Vagina (tissue), 2 donors: ENCODE results near the gene CENPF. TPM values are rescaled to one million over a fixed set of nuclear protein-coding genes. Genes with fewer than 3 reads are reported as not detected.

Experiments used
- DNase-seq, 2 donors: peaks; one replicate each; pipeline ENCODE4 v3.0.0-alpha.2; 2017; ENCODE audit errors: extremely low spot score in 2 of 2
- H3K27ac ChIP-seq: fragments of 200-600 bp; sonication (generic); one replicate; pipeline ENCODE4 v1.5.1; 2019
- H3K27me3 ChIP-seq: fragments of 200-600 bp; sonication (generic); one replicate; pipeline ENCODE4 v1.5.1; 2019
- H3K36me3 ChIP-seq, 2 donors: fragments of 200-600 bp; sonication (generic); one replicate each; pipeline ENCODE4 v1.5.1; 2017 to 2019
- H3K4me1 ChIP-seq: fragments of 200-600 bp; sonication (generic); one replicate; pipeline ENCODE4 v1.5.1; 2019
- H3K4me3 ChIP-seq, 2 donors: fragments of 200-600 bp; sonication (generic); 1 replicate in 1 of 2; 2 replicates in 1 of 2; pipeline ENCODE4 v1.5.1; 2016 to 2019
- H3K9me3 ChIP-seq: fragments of 200-600 bp; sonication (generic); one replicate; pipeline ENCODE4 v1.5.1; 2019
- POLR2A ChIP-seq, 2 donors: fragments of 450-650 bp; IDR thresholded peaks; one replicate each; pipeline ENCODE4 v1.6.1; 2017; ENCODE audit warnings: antibody characterized with exemption in 2 of 2, mild to moderate bottlenecking in 2 of 2, moderate library complexity in 2 of 2
- POLR2AphosphoS5 ChIP-seq, 2 donors: sonication (generic); formaldehyde crosslinking; IDR thresholded peaks; one replicate each; pipeline ENCODE4 v1.9.0; 2017; ENCODE audit warnings: antibody characterized with exemption in 2 of 2, mild to moderate bottlenecking in 2 of 2, low read depth in 1 of 2; ENCODE audit not compliant: insufficient read depth in 1 of 2
- intact Hi-C: fragments of 100-400 bp; cut with DNase I; formaldehyde crosslinking; loops from one replicate; pipeline ENCODE4 v1.15.1; 2023
- total RNA-seq: library from RNA; depleted of rRNA; stranded (reverse); fragments of >200 nt; gene quantifications from one replicate; pipeline ENCODE4 v1.2.3, GENCODE V29; 2016
- TF ChIP-seq, protein P1 (sequence below), 3 experiments: fragments of 450-650 bp in 2 of 3; fragments of 200-600 bp in 1 of 3; sonication (generic) in 1 of 3; IDR thresholded peaks; one replicate each; pipeline ENCODE4 v1.5.1; 2017 to 2019; ENCODE audit warnings: antibody characterized with exemption in 3 of 3, mild to moderate bottlenecking in 2 of 3, moderate library complexity in 2 of 3

The CENPF gene
- total RNA-seq, 1 donor from 2014 or later = 6.4 TPM

DNA sequence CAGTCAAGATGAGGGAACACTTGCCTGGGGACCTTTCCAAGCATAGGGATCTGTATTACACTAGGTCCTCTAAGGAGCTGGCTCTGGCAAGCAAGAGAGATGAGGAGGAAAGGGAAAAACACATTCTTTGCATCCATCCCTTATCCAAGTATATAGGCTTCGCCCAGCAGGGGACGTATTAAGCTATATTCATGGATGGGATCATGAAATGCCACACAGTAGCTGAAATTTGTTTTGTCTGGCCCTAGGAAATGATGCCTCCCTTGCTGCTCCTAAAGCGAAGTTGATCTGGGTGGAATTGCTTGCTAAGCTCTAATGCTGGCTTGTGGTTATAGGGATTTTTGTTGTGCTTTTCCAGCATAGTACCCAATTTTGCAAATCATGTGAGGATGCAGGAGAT, 32.1 kb downstream of the CENPF start:
- Histone ChIP-seq H3K9me3 (no peaks in the 10 kb centered on the region), H3K4me3 (no peak overlapping the region), H3K36me3 (no peaks in the 10 kb centered on the region), H3K27ac (no peak overlapping the region), H3K4me1 (no peaks in the 10 kb centered on the region), H3K27me3 (no peaks in the 10 kb centered on the region)
- TF ChIP-seq, protein P1, sequence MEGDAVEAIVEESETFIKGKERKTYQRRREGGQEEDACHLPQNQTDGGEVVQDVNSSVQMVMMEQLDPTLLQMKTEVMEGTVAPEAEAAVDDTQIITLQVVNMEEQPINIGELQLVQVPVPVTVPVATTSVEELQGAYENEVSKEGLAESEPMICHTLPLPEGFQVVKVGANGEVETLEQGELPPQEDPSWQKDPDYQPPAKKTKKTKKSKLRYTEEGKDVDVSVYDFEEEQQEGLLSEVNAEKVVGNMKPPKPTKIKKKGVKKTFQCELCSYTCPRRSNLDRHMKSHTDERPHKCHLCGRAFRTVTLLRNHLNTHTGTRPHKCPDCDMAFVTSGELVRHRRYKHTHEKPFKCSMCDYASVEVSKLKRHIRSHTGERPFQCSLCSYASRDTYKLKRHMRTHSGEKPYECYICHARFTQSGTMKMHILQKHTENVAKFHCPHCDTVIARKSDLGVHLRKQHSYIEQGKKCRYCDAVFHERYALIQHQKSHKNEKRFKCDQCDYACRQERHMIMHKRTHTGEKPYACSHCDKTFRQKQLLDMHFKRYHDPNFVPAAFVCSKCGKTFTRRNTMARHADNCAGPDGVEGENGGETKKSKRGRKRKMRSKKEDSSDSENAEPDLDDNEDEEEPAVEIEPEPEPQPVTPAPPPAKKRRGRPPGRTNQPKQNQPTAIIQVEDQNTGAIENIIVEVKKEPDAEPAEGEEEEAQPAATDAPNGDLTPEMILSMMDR (IDR thresholded peaks at IDR 0.05) = no peak
- no peak for TF ChIP-seq POLR2AphosphoS5 (IDR thresholded peaks at IDR 0.05; ENCODE audit: insufficient read depth in 1 of 2, low read depth in 1 of 2)
- no peak for TF ChIP-seq POLR2A (IDR thresholded peaks at IDR 0.05)
- no peak for DNase-seq
- intact Hi-C loops = no loop called here

DNA sequence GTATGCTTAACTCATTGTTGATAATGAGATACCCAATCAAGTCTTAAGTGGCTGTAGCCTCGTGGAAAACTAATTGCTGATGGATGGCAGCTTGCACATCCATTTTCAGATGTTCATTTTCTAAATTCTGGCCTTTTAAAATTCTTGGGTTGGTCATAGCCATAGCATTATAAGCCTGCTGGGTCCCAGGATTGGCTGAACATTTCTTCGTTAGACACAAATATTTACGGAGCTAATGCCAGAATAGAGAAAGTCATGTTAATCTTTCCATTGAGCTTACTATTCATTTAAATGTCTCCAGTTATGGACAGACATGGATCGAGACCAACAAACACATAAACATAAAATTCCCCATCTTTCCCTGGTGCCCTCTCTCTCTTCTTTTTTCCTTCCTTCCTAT, 32.5 kb downstream of the CENPF start:
- DNase-seq = no peak
- intact Hi-C loops = no loop called here
- Histone ChIP-seq H3K4me3 (no peak overlapping the region), H3K4me1 (no peaks in the 10 kb centered on the region), H3K9me3 (no peaks in the 10 kb centered on the region), H3K27me3 (no peaks in the 10 kb centered on the region), H3K36me3 (no peaks in the 10 kb centered on the region), H3K27ac (no peak overlapping the region)
- TF ChIP-seq POLR2A (IDR thresholded peaks at IDR 0.05) = no peak
- no peak for TF ChIP-seq POLR2AphosphoS5 (IDR thresholded peaks at IDR 0.05; ENCODE audit: insufficient read depth in 1 of 2, low read depth in 1 of 2)
- TF ChIP-seq, protein P1 (IDR thresholded peaks at IDR 0.05) = no peak

DNA sequence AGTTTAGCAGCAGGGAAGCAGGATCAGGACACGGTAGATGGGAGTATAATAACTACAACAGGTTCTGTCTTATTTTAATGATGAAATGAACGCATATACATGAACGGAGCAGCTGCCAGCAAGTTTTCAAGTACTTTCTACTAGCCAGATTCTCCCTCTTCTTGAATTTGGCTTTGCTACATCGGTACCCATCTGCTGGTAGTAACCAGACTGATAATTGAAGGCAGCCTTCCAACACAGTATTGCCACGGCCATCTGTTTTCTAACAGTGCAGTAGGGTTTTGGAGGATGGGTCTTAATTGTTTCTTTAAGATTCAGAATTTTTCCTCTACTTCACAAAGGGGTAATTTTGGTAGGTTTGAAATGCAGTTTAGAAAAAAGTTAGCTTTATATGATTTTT, 33.4 kb downstream of the CENPF start:
- Histone ChIP-seq H3K9me3 (no peaks in the 10 kb centered on the region), H3K36me3 (no peaks in the 10 kb centered on the region), H3K4me3 (no peak overlapping the region), H3K27ac (no peak overlapping the region), H3K27me3 (no peaks in the 10 kb centered on the region), H3K4me1 (no peaks in the 10 kb centered on the region)
- DNase-seq = no peak
- intact Hi-C loops = no loop called here
- TF ChIP-seq, protein P1 (IDR thresholded peaks at IDR 0.05) = no peak
- TF ChIP-seq POLR2AphosphoS5 (IDR thresholded peaks at IDR 0.05; ENCODE audit: insufficient read depth in 1 of 2, low read depth in 1 of 2) = no peak
- TF ChIP-seq POLR2A (IDR thresholded peaks at IDR 0.05) = no peak

DNA sequence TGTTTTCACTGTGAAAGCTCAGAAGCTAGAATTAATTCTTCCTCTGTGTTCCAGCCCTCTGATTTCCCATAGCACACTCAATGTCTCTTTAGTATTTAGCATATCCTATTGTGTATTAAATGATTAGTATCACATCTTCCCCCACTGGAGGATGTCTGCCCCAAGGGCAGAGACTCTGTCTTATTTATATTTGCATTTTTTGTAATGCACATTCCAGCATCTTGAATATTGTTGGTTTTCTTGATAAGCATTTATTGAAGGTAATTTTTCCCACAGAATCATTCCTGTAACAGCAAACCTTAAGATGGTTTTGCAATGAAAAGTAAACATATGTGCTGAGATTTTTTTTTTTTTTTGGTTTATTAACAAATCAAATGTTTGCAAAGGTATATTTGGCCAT, 34.1 kb downstream of the CENPF start:
- Histone ChIP-seq H3K27ac (no peak overlapping the region), H3K4me1 (no peaks in the 10 kb centered on the region), H3K4me3 (no peak overlapping the region), H3K36me3 (no peaks in the 10 kb centered on the region), H3K27me3 (no peaks in the 10 kb centered on the region), H3K9me3 (no peaks in the 10 kb centered on the region)
- TF ChIP-seq POLR2AphosphoS5 (IDR thresholded peaks at IDR 0.05; ENCODE audit: insufficient read depth in 1 of 2, low read depth in 1 of 2) (no peak), POLR2A (IDR thresholded peaks at IDR 0.05) (no peak)
- TF ChIP-seq, protein P1 (IDR thresholded peaks at IDR 0.05) = no peak
- intact Hi-C loops = no loop called here
- DNase-seq = no peak

DNA sequence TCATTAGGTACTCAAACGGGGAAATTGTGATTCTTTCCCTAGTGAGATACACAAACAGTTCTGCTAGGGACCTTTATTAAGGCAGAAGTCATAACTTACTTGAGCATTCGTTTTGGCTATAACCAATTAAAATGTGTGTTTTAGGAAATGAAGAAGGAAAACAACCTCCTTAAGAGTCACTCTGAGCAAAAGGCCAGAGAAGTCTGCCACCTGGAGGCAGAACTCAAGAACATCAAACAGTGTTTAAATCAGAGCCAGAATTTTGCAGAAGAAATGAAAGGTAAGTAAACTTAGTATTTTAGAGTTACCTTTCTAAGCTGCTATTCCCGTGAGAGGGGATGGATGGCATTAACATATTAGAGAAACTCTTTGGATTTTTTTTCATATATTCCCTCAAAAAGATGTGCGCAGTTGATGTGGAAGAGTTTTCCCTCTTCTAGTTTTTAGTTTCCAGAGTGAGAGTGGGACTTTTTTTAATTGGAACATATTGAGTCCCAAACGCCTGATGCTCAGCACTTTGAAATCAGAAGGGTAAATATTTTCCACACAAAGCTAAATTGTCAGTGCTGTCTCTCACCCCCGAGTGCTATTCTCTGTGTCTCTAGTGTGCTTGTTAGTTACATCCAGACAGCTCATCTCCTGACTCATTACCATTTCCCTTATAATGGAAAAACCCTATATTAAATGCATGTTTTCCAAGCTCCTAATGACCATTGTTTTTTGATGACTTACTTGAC, 34.9 kb downstream of the CENPF start:
- Histone ChIP-seq H3K4me1 (no peaks in the 10 kb centered on the region), H3K9me3 (no peaks in the 10 kb centered on the region), H3K27me3 (no peaks in the 10 kb centered on the region), H3K27ac (no peak overlapping the region), H3K36me3 (no peaks in the 10 kb centered on the region), H3K4me3 (no peak overlapping the region)
- intact Hi-C loops = no loop called here
- no peak for DNase-seq
- no peak for TF ChIP-seq POLR2A (IDR thresholded peaks at IDR 0.05)
- no peak for TF ChIP-seq POLR2AphosphoS5 (IDR thresholded peaks at IDR 0.05; ENCODE audit: insufficient read depth in 1 of 2, low read depth in 1 of 2)
- TF ChIP-seq, protein P1 (IDR thresholded peaks at IDR 0.05) = peak; percentile 3 to 37 (median 31)
